Superior temporal gyrus (tissue), 1 donor: ENCODE measurements around the gene ABCC1.

Experiments used
- DNase-seq: peaks from one replicate; pipeline ENCODE4 v3.0.0-alpha.2; 2016; ENCODE audit errors: extremely low spot score

The ABCC1 gene

DNA sequence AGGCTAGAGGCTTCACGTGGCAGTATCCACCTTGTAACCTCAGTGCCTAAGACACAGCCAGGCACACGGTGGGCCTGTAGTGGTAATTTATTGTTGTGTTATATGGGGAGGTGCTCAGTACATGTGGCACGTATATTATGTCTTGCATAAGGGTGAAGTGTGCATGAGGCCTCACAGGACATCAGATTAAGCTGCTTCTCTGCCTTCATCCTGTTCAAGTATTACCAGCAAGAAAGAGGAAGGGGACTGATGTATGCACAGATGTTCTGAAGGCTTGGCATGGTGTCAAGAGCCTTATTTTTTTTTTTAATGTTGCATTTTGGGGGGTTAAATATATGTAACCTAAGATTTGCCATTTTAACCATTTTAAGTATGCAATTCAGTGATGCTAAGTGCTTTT, 71.6 kb downstream of the ABCC1 start:
- no peak for DNase-seq

DNA sequence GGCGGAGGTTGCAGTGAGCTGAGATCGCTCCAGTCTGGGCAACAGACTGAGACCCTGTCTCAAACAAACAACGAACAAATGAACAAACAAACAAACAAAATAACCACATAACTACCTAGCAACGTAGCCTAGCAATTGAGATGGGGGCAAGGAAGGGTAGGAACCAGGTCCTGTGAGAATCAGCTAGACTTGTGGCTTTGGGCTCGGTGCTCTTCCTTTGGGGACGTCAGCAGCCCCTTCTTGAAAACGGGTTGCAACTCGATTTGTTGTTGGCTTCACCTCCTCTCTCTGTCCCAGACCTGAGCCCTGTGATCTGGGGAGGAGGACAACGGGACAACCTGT, 72.2 kb downstream of the ABCC1 start:
- no peak for DNase-seq

DNA sequence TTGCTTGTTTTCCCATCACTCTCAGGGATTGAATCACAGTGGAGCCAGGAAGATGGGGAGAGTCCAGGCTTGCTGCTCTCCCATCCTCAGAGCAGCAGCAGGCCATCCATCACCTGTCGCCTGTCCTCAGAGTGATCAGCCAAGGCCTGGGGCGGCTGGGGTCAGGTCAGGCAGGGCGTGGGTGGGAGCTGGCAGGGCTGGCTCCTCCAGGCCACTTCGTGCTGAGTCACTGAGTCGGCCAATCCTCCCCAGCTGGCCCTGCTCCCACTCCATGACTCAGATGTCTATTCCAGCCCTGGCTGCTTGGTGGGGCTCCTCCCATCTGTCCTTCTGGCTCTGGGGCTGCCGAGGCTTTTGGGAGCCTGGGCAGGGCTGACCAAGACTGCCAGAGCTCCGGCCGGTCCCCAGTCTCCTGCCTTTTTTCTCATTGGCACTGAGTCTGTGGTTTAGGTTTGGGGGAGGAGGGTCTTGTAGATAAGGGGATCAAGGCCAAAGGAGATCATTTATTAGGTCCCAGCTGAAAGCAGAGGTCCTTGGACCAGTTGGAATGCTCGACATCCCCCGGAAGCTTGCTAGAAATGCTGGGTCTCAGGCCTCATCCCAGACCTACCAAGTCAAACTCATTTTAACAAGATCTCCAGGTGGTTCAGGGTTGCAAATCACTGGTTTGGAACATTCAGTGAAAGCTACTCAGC, 72.7 kb downstream of the ABCC1 start:
- DNase-seq: peak; percentile 69

DNA sequence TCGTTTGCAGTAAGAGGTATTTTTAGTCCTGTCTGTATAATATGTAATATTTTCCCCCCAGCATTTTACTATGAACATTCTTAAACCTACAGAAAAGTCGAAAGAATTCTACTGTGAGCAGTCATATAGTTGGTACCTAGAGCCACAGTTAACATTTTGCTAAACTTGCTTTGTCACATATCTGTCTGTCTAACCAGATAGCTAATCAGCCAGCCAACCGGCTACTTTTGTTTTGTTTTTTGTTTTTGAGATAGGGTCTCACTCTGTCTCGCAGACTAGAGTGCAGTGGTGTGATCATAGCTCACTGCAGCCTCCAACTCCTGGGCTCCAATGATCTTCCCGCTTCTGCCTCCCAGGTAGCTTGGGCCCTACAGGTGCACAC, 73.3 kb downstream of the ABCC1 start:
- peak; percentile 17 for DNase-seq

DNA sequence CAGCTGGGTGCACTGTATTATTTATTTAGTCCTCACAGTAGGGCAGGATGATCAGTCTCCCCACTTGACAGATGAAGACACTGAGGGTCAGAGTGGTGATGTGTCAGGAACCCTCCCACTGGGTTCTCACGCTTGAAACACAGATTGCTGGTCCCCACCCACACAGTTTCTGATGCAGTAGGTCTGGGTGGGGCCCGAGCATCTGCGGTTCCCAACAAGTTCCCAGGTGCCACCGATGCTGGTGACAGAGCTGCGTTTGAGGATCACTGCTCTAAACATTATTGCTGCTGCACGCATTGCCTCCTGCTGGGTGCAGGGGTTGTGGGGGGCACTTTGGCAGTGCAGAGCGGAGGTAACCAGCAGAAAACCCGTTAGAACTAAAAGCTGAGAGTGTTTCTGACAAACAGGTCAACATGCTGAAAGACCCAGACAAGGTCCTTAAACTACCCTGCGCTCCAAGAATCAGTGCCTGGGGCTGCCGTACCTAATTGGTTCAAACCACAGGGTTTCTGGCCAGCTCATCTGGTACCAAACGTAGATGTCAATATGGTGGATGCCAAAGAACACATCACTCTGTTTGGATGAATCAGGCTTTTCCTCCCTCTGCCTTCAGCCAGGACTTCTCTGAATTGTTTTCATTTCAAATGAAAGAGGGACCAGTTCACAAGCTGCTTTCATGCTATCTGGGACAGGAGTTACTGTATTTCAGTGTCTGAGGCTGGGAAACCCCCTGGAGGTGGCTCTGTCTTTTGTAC, 76.0 kb downstream of the ABCC1 start:
- peak; percentile 22 for DNase-seq

DNA sequence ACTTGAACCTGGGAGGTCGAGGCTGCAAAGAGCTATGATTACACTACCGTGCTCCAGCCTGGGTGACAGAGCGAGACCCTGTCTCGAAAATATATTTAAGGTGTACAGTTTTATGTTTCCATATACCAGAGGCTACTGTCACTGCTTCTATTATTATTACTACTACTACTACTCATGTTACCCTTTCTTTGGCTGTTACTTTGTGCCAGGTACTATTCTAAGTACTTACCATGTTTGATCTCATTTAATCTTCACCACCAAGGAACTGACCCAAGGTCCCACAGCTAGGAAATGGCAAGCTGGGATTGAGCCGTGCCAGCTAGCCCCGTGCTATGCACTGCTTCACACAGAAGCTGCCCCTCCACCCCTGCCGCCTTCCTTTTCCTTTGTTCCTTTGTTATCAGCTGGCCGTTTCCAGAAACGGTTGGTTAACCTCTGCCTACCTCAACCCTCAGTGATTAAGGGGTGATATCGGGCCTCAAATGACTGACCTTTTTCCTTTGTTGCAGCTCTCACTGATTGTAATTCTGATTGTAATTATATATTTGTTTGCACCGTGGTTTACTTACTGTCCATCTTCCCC, 78.4 kb downstream of the ABCC1 start:
- DNase-seq: no peak

DNA sequence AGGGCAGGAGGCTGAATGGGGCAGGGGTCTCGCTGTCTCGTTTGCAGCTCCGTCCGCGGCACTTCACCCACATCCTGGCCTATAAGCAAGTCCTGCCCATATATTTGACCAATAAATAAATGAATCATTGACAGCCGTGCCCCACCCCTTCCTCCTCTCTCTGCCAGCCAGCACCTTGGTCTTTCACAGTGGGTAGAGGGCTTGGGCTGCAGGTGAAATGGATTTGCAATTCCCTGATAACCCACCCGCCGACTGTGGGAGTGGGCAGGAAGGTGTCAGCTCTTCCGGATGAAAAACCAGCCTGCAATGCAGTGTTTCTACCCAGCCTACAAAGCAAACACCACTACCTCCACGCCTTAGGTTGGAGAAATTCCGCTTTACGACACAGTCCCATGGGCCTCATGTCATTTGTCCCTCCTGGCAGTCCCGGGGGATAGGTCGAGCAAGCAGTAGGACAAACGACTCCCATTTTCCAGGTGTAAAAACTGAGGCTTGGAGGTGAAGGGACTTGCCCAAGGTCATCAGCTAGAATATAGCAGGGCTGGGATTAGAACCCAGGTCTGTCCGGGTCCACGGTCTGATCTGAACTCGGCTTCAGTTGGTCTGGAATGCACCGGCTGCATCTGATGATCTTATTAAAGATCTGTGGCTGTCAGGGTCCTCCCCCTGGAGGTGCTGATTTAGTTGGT, 79.0 kb downstream of the ABCC1 start:
- no peak for DNase-seq

DNA sequence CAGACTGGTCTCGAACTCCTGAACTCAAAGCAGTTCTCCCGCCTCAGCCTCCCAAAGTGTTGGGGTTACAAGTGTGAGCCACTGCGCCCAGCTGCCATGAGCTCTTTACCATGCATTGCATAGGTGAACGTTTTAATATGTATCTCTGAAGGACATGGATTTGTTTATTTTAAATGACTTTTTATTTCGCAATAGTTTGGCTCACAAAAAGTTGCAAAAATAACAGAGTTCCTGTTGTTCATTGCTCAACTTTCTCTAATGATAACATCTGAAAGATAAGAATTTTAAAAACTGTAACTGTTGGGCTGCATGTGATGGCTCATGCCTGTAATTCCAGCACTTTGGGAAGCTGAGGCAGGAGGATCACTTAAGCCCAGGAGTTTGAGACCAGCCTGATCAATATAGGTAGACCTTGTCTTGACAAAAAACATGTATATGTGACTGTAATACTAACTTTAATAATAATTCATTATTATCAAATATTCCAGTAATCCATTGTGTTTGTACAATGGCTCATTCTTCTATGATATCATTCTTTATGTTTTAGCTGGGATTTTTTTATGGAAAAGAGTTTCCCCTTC, 80.1 kb downstream of the ABCC1 start:
- DNase-seq: no peak

DNA sequence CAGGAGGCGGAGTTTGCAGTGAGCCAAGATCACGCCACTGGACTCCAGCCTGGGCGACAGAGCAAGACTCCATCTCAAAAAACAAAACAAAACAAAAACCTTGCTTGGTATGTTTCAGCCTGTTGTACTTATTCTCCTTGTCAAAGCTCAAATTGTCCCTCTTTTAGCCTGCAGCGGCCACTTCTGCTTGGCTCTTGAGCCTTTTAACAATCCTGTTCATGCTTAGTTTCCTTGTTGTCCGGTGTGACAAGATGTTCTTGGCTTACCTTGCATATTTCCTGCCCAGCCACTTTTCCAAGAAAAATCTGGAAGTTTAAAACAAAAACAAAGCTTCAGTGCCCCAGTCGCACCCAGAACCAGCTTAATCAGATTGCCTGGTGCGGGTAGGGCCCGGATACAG, 81.0 kb downstream of the ABCC1 start:
- DNase-seq: no peak

DNA sequence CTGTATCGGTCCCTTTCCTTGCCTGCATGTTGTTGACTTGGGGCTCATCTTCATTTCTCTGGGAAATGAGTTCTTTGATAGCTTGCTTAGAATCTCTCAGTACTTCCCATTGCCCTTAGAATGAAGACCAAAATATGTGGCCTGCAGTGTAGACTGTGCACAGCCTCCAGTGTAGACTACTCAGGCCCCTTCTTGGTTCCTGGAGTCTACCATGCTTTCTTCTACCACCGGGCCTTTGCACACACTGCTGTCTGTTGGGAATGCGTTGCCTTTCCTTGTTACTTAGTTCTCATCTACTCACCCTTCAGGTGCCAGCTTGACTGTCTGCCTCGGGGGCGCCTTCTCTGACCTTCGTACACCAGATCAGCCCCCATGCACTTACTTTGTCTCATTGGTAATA, 82.0 kb downstream of the ABCC1 start:
- no peak for DNase-seq

DNA sequence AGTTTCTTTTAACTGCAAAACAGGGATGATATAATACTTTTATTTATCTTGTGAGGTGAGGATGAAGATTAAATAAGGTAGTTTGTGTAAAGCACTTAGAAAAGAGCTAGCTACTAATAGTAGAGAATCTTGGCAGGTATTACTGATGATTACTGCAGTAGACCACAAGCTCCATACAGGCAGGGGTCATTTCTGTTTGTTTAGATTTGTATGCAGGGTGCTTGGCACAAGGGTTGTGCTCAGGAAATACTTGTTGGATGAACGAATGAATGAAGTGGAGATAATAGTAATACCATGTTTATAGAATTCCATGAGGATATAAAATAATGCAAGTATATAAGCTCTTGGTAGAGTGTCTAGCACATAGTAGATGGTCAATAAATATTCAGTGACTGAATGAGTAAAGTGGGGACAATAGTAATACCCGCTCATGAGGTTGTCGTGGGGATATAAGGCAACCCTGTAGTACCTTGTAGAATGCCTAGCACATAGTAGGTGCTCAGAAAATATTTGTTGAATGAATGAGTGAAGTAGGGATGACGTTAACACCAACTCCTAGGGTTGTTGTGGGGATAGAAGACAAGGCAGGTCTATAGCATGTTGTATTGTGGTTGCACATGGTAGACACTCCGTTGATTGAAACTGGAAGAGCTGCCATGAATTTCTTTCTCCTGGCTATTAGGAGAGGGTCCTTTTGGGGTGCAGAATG, 83.0 kb downstream of the ABCC1 start:
- no peak for DNase-seq

DNA sequence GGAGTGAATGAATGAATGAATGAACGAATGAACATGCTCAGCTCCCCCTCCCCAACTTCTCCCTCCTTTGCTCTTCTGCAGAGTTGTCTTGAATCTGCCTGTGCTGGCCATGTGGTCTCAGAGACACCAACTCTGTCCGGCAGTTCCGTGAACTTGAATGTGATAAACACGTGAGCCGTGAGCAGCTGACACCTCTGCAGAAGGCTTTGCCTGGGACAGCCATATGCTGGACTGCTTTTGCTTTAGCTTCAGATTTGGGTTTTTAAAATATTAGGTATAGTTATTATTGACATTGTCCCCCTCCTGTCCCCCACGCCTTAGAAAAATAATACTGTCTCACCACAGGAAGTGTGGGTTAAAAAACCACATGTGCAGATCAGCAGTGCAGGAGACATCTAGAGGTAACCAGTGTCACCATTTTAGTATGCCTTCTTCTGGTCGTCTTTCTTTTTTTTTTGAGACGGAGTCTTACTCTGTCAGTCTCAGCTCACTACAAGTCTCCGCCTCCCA, 83.8 kb downstream of the ABCC1 start:
- DNase-seq: no peak

DNA sequence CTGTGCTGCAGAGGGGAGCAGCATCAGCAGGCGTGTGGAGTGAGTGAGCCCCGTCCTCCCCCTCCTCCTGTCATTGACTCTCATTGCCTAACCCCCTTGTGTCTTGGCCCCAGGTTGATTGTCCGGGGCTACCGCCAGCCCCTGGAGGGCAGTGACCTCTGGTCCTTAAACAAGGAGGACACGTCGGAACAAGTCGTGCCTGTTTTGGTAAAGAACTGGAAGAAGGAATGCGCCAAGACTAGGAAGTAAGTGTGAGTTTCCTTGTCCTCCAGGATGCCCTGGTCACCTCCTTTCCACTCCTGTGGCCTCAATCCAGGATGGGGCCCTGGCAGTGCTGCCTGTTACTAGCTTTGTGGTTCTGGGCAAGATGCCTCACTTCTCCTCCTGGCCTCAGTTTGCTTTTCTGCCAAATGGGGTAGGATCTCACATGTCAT, 87.0 kb downstream of the ABCC1 start:
- no peak for DNase-seq

DNA sequence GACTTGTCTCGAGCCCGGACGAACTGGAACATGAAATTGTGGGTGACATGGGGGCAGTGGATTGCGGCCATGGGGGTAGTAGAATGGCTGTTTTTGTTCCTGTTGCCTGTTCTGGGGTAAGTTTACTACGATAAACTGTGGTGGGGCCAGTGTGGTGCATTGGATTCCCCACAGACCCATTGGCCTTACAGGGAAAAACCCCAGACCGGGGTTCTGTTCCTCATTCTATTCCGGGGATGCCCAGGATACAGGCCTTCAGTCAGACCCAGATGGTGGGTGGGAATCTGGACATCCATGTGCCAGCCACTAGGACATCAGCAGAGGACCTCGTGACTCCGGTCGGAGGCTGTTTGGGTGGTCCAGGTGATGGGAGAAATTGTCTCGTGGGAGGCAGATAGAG, 88.1 kb downstream of the ABCC1 start:
- no peak for DNase-seq

DNA sequence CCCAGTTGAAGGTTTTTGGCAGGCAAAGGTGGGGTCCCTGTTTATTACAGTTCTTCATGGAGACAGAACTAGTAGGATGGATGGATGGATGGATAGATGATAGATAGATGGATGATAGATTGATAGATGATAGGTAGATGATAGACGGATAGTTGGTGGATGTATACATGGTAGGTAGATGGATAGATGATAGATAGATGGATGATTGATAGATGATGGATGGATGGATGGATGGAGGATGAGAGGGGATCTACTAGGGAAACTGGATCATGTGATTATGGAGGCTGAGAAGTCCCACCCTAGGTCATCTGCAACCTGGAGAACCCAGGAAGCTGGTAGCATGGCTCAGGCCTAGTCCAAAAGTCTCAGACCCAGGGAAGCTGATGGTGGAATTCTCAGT, 88.6 kb downstream of the ABCC1 start:
- DNase-seq: no peak

DNA sequence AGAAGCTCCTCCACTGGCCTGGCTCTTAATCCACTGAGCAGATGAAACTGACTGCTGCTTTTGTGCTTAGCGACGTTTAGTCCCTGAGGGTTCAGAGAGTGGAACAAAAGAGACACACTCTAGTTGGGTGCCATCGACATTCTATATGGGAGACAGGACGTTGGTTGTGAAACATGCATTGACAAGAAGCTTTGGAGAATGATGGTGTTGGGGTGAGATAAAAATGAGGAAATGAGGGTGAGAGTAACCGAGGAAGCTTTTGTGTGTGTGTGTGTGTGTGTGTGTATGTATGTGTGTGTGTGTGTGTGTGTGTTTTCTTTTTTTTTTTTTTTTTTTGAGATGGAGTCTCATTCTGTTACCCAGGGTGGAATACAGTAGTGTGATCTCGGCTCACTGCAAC, 89.5 kb downstream of the ABCC1 start:
- DNase-seq: no peak

DNA sequence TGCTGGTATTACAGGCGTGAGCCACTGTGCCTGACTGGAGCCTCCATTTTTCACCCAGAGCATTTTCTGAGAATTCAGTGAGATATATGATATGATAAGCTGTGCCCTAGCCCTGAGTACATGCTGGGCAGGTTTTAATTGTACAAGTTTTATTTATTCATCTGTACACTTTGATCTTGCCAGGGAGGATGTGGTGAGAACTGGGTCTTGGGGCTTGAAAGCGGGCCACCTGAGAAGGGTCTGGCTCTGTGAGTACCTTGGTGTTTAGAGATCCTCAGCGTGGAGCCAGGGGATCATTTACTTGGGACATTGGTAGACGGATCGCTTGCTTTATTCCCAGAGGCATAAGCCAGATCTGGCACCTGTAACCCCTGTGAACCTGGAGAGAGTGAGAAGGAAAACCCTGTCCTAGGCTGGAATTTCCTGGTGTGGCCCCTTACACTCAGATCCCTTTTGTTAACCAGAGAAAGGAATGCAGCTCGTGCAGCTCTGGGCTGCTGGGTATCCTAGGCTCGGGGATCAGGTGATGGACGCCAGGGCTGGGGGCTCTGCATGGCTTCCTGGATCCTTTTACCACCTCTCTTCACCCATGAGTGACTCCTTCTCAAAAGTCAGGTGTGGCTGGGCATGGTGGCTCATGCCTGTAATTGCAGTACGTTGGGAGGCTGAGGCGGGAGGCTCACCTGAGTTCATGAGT, 91.9 kb downstream of the ABCC1 start:
- DNase-seq: no peak

DNA sequence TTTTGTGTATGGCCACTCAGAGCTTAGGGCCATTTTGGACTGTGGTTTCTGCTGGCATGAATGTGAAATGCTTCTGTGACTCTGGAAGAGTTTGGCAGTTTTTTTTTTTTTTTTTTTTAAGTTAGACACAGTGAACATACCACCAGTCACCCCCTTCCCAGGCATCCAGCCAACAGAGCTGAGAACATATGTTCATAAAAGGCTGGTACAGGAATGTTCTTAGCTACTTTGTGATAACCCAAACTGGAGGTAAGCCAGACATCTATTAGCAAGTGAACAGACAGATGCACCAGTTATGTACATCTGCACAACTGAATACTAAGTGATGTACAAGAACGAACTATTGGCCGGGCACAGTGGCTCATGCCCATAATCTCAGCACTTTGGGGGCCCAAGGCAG, 92.7 kb downstream of the ABCC1 start:
- DNase-seq: peak; percentile 65

DNA sequence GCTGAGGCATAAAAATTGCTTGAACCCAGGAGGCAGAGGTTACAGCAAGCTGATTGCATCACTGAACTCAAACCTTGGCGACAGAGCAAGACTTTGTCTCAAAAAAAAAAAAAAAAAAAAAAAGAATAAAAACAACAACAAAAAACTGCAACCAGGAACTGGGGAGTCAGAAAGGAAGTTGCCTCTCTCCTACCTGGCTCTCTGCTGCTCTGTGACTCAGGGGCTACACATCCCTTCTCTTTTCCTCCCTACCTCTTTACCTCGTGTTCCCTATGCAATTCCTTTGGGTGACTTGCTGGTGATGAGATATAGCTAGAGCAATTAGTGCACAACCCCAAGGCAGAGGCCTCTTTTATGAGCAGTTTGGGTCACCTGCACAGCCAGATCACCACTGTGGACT, 95.9 kb downstream of the ABCC1 start:
- no peak for DNase-seq

DNA sequence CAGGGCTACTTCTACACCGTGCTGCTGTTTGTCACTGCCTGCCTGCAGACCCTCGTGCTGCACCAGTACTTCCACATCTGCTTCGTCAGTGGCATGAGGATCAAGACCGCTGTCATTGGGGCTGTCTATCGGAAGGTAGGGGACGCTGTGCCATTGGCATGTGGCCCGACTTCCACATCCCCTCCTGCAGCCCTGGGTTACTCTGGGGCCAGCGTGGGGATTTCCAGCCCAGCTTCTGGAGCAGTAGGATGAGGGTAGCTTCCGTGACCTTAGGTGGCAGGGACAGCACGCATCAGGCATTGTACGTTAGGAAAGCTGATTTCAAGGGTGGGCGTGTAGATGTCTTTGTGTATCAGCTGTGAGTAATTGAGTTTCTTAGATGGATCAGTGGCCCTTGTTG, 96.5 kb downstream of the ABCC1 start:
- no peak for DNase-seq

DNA sequence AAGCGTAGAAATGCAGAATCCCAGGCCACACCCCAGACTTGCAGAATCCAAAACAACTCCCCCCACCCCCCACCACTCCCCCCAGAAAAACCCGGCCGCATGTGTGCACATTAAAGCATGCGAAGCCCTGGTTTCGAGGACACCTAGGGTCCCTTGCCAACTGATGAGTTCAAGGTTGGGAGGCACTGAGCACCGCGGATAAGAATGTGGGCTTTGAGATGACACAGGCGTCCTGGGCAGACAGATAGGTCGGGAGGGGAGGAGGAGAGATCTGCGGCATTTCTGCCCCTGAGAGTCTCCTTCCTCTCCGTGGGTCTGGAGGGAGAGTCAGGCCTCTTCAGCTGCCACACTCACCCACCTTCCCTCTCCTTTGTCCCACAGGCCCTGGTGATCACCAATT, 98.3 kb downstream of the ABCC1 start:
- no peak for DNase-seq
